HAP-1 (cell line): ENCODE measurements around the gene CMIP.

ENCODE experiments used
- DNase-seq, 2 experiments: peaks; one replicate each; pipeline ENCODE4 v3.0.0-alpha.2; 2016 to 2020; ENCODE audit warnings: low spot score in 2 of 2
- H3K27me3 ChIP-seq: fragments of 250-450 bp; sonication (Bioruptor Pico); 2 replicates; pipeline ENCODE4 v1.5.1; 2020; ENCODE audit warnings: low read depth, mild to moderate bottlenecking, moderate library complexity
- H3K36me3 ChIP-seq: fragments of 250-450 bp; sonication (Bioruptor Pico); replicated peaks from 2 replicates; pipeline ENCODE4 v1.5.1; 2020; ENCODE audit warnings: mild to moderate bottlenecking
- H3K4me1 ChIP-seq: fragments of 250-450 bp; sonication (Bioruptor Pico); 2 replicates; pipeline ENCODE4 v1.5.1; 2020; ENCODE audit warnings: mild to moderate bottlenecking
- H3K4me3 ChIP-seq: fragments of 250-450 bp; sonication (Bioruptor Pico); 2 replicates; pipeline ENCODE4 v1.5.1; 2020; ENCODE audit warnings: mild to moderate bottlenecking, moderate library complexity
- H3K9me3 ChIP-seq: fragments of 250-450 bp; sonication (Bioruptor Pico); 2 replicates; pipeline ENCODE4 v1.5.1; 2020; ENCODE audit warnings: mild to moderate bottlenecking, moderate library complexity
- in situ Hi-C: fragments of 300-500 bp; cut with MboI; formaldehyde crosslinking; loops from 3 replicates; pipeline ENCODE4 v1.14.3; 2020; ENCODE audit warnings: low sequenced_read_pairs, inconsistent platforms, mixed read lengths

The CMIP gene

GRCh38 chr16:81585785-81586184, 141.2 kb downstream of the CMIP start:
- Histone ChIP-seq H3K36me3 (no peaks in the 10 kb centered on the region), H3K4me3 (no peak overlapping the region), H3K4me1 (no peaks in the 10 kb centered on the region; the same call in 1 of the 2 replicates), H3K9me3 (no peaks in the 10 kb centered on the region), H3K27me3 (no peaks in the 10 kb centered on the region)
- in situ Hi-C loops, result no loop called here
- peak; percentile 34 to 54 for DNase-seq

GRCh38 chr16:81586417-81586816, 141.8 kb downstream of the CMIP start:
- Histone ChIP-seq H3K9me3 (no peaks in the 10 kb centered on the region), H3K4me3 (no peak overlapping the region), H3K36me3 (no peaks in the 10 kb centered on the region), H3K27me3 (no peaks in the 10 kb centered on the region), H3K4me1 (no peaks in the 10 kb centered on the region; the same call in 1 of the 2 replicates)
- in situ Hi-C loops, result no loop called here
- DNase-seq, result no peak

GRCh38 chr16:81586977-81587625, 142.5 kb downstream of the CMIP start:
- Histone ChIP-seq H3K36me3 (no peaks in the 10 kb centered on the region), H3K4me3 (no peak overlapping the region), H3K4me1 (no peaks in the 10 kb centered on the region; the same call in 1 of the 2 replicates), H3K9me3 (no peaks in the 10 kb centered on the region), H3K27me3 (no peaks in the 10 kb centered on the region)
- no peak for DNase-seq
- in situ Hi-C loops, result no loop called here

GRCh38 chr16:81587626-81588160, 143.1 kb downstream of the CMIP start:
- no peaks in the 10 kb centered on the region for H3K27me3 ChIP-seq
- in situ Hi-C loops, result no loop called here
- H3K9me3 ChIP-seq, result no peaks in the 10 kb centered on the region
- H3K4me1 ChIP-seq, result no peaks in the 10 kb centered on the region; the same call in 1 of the 2 replicates
- no peak for DNase-seq
- H3K4me3 ChIP-seq, result no peak overlapping the region
- no peaks in the 10 kb centered on the region for H3K36me3 ChIP-seq

- Histone ChIP-seq H3K4me3 (no peak overlapping the region), H3K9me3 (no peaks in the 10 kb centered on the region), H3K27me3 (no peaks in the 10 kb centered on the region), H3K4me1 (no peaks in the 10 kb centered on the region; the same call in 1 of the 2 replicates), H3K36me3 (no peaks in the 10 kb centered on the region)
- in situ Hi-C loops, result no loop called here
- DNase-seq, result no peak
Observed at GRCh38 chr16:81588326-81589081, 143.9 kb downstream of the CMIP start.

GRCh38 chr16:81589975-81590650, 145.5 kb downstream of the CMIP start:
- Histone ChIP-seq H3K9me3 (no peaks in the 10 kb centered on the region), H3K36me3 (no peaks in the 10 kb centered on the region), H3K4me1 (no peaks in the 10 kb centered on the region; the same call in 1 of the 2 replicates), H3K27me3 (no peaks in the 10 kb centered on the region), H3K4me3 (no peak overlapping the region)
- in situ Hi-C loops, result no loop called here
- no peak for DNase-seq

GRCh38 chr16:81590714-81591544, 146.3 kb downstream of the CMIP start:
- Histone ChIP-seq H3K36me3 (no peaks in the 10 kb centered on the region), H3K27me3 (no peaks in the 10 kb centered on the region), H3K4me1 (no peaks in the 10 kb centered on the region; the same call in 1 of the 2 replicates), H3K4me3 (no peak overlapping the region), H3K9me3 (no peaks in the 10 kb centered on the region)
- in situ Hi-C loops, result no loop called here
- no peak for DNase-seq

- H3K27me3 ChIP-seq, result no peaks in the 10 kb centered on the region
- no peaks in the 10 kb centered on the region for H3K4me1 ChIP-seq
- H3K4me3 ChIP-seq, result no peak overlapping the region
- DNase-seq, result no peak
- no peaks in the 10 kb centered on the region for H3K36me3 ChIP-seq
- H3K9me3 ChIP-seq, result no peaks in the 10 kb centered on the region
- in situ Hi-C loops, result no loop called here
Observed at GRCh38 chr16:81591545-81591870, 146.9 kb downstream of the CMIP start.

- Histone ChIP-seq H3K4me3 (no peak overlapping the region), H3K27me3 (no peaks in the 10 kb centered on the region), H3K4me1 (no peaks in the 10 kb centered on the region), H3K36me3 (no peaks in the 10 kb centered on the region), H3K9me3 (no peaks in the 10 kb centered on the region)
- in situ Hi-C loops, result no loop called here
- no peak for DNase-seq
Observed at GRCh38 chr16:81592353-81592866, 147.8 kb downstream of the CMIP start.

GRCh38 chr16:81593481-81593880, 148.9 kb downstream of the CMIP start:
- no peak for DNase-seq
- H3K9me3 ChIP-seq, result no peaks in the 10 kb centered on the region

GRCh38 chr16:81595629-81596292, 151.2 kb downstream of the CMIP start:
- Histone ChIP-seq H3K9me3 (no peaks in the 10 kb centered on the region), H3K4me3 (no peak overlapping the region), H3K4me1 (peaks cover 4% of the 10 kb centered on the region; the same call in 1 of the 2 replicates), H3K36me3 (no peaks in the 10 kb centered on the region), H3K27me3 (no peaks in the 10 kb centered on the region)
- in situ Hi-C loops, result no loop called here
- DNase-seq, result no peak

More at GRCh38 chr16:81593481-81593880, 148.9 kb downstream of the CMIP start:
- Histone ChIP-seq H3K27me3 (no peaks in the 10 kb centered on the region), H3K4me1 (no peaks in the 10 kb centered on the region), H3K36me3 (no peaks in the 10 kb centered on the region), H3K4me3 (no peak overlapping the region)
- in situ Hi-C loops, result no loop called here

GRCh38 chr16:81597079-81597658, 152.6 kb downstream of the CMIP start:
- in situ Hi-C loops, result no loop called here
- H3K36me3 ChIP-seq, result no peaks in the 10 kb centered on the region
- DNase-seq, result no peak
- H3K4me1 ChIP-seq, result peaks cover 4% of the 10 kb centered on the region; the same call in 1 of the 2 replicates
- H3K27me3 ChIP-seq, result no peaks in the 10 kb centered on the region
- H3K4me3 ChIP-seq, result no peak overlapping the region
- no peaks in the 10 kb centered on the region for H3K9me3 ChIP-seq
